HG03103 (cell line): ENCODE results near the gene ENDOU.

Experiments
- ATAC-seq: cut with Tn5 transposase; IDR thresholded peaks from one replicate; pipeline ENCODE4 v1.9.1; 2021; ENCODE audit warnings: low read depth; ENCODE audit not compliant: unreplicated experiment

ENDOU gene

DNA sequence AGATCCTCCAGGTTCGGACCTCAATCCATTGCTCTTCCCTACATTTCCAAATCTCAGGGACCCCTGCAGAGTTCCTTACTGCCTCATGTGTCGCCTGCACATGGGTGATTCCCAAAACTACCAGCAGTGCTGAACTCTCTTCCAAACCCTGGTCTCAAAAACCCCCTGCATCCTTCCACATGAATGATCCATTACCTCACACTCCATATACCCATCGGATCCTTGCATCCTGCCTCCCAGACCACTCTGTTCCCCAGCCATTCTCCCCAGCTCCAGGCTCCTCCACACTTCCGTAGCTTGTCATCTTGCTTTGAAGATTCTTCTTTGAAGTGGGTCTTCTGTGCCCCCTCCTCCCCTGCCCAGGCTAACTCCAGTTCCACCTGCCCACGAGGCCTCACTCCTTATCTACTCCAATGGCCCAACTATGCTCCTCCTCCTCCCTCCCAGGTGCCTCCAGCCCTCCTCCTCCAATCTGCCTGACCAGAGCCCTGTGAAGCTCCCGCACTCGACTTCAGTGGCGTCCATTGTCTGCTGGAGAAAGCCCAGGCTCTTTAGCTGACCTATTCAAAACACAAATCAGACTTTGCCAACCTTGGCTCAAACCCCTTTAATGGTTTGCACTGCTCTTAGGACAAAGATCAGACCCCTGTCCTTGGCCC lies 19.6 kb upstream of the ENDOU start:
- no peak for ATAC-seq

DNA sequence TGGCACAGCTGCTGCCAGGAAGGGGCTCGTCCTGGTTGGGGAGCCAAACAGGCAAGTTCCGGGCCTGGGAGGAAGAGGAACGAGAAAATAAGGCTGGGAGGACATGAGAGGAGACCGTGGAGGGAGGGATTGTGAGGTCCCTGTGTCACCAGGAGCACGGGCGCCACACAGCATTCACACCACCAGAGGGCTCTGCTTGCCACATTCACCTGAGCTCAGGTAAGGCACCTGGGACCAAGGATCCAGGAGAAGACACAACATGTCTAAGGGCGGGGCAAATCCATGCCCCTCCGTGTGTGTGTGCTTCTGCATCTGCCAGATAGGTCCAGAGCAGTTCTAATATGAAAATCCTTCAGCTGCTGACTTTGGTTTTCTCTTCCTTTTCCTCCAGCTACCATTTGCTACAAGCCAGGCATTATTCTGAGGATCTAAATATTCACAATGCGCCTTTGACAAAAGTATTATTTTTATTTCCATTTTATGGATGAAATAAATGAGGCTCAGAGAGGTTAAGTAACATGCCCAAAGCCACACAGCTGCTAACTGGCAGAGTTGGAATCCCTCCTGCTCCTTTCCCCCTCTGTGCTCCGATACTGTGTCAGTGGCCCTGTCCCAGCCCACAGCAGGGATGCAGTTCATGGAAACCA lies 18.8 kb upstream of the ENDOU start:
- no peak for ATAC-seq

GRCh38 chr12:47743311-47743860 lies 18.1 kb upstream of the ENDOU start:
- no peak for ATAC-seq

DNA sequence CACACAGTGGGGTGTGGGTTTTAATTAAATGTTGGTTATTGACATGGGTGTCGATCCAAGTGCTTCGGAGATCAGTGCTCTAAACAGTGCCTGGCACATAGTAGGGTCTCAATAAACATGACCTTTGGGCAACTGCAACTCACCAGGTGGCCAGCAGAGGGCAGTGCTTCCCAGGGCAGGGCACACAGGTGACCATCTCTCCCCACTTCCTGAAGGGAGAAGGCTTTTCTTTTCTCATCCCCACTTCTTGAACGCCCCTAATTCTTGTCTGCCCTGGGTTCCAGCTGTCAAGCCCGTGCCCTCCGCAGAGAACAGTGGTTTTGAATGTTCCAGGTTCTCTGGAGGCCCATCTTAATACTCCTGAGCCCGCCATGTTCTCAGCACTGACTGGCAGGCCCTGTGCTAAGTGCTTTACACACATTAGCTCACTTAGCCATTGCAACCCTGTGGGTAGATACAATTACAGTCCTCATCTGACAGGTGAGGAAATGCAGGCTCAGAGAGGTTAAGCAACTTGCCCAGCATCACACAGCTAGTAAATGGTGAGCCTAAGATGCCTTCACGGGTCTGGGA lies 17.0 kb upstream of the ENDOU start:
- ATAC-seq: no peak

- ATAC-seq: no peak
Observed at GRCh38 chr12:47741340-47741703, 16.0 kb upstream of the ENDOU start.

- peak; percentile 28 for ATAC-seq
Observed at GRCh38 chr12:47740606-47741339, 15.5 kb upstream of the ENDOU start.

GRCh38 chr12:47739979-47740378 lies 14.7 kb upstream of the ENDOU start:
- peak; percentile 68 for ATAC-seq

- no peak for ATAC-seq
Observed at GRCh38 chr12:47739297-47739696, 14.0 kb upstream of the ENDOU start.

GRCh38 chr12:47737936-47738594 lies 12.8 kb upstream of the ENDOU start:
- no peak for ATAC-seq

GRCh38 chr12:47736877-47737676 lies 11.8 kb upstream of the ENDOU start:
- ATAC-seq: no peak

DNA sequence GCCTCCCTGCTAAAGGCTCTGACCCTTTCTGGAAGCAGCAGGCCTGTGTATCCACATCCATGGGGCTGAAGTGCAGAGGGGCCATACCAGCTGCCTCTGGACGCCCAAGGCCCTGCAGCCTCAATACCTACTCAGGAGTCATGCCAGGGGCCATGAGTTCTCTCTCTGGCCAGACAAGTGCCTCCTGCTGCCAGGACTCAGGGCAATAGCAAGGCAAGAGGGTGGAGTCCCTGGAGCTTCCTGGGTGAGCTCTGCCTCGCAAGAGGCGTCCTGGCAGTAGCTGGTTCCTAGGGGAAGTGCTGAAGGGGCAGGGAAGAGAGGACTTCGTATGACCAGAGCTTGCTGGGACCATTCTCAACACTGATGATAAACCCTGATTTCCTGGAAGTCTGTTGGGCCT lies 10.9 kb upstream of the ENDOU start:
- ATAC-seq: no peak

DNA sequence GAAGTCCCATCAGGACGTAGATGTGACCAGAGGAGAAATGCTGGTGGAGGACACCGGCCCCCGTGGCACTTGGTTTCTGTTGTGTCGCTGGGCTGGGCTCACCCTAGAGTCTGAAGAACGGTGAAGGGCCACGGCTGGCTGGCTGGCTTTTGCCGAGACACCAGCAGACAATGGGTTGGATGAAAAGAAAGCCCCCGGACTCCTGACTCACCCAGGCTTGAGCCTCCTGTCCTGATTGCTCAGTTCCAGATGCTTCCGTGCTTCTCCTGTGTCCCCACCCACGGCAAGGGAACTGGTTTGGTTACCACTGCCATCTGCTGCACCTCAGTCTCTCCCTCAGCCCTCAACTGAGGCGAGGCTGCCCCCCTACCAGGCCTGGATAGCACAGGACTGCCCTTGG lies 10.4 kb upstream of the ENDOU start:
- no peak for ATAC-seq

- no peak for ATAC-seq
Observed at GRCh38 chr12:47734725-47735480, 9.6 kb upstream of the ENDOU start.

- no peak for ATAC-seq
Observed at GRCh38 chr12:47733142-47733541, 7.9 kb upstream of the ENDOU start.

- no peak for ATAC-seq
Observed at GRCh38 chr12:47732504-47732903, 7.2 kb upstream of the ENDOU start.

DNA sequence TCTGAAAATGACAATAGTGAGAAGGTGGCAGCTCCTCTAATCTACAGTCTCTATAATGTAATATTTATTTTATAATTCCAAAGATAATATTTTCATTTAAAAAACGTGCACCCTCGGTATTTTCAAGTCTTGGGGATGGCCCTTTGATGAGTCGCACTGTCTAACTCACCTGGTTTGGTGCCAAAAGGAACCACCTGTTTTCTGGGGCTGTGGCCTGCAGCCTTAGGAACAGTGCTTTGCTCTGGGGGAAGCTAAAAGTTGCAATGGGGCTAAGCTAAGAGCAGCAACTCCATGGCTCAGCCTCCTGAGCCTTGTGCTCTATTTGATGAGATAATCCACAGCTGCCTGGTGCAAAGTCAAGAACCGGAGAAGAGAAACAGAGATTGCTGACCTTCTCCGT lies 6.4 kb upstream of the ENDOU start:
- no peak for ATAC-seq

DNA sequence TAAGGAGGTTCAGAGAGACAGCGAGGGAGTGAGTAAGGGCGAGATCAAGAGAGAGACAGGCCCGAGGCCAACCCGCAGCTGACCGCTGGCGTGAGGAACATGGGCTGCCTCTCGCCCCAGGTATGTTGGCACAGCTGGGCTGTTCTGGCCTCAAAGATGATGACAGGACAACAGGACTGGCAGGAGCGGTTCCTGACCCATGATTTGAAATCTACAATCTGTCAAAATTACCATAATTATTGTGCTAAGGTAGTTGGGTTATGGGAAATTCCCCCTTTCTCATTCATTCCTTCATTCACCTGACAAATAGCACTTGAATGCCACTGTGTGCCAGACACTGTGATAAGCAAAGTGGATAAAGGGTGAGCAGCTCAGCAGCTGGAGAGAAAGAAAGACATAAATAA lies 5.1 kb upstream of the ENDOU start:
- no peak for ATAC-seq

DNA sequence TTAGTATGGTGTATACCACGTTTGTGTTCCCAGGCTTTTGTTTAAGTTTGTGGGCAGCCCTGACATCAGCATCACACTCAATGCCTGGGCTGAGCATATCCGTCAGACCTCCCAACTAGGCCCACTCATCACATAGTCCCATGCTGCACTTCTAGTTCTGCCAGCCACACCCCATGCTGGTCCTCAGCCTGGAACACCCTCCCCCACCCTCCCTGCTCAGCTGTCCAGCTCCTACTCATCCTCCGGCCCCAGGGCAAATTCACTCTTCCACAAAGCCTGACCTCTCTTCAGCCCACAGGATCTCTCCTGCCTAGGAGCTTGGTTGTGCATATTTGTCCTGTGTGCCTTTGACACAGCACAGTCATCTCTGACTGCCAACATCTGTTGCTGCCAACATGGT lies 3.9 kb upstream of the ENDOU start:
- no peak for ATAC-seq

GRCh38 chr12:47725893-47726292 lies 603 bp upstream of the ENDOU start:
- peak; percentile 55 for ATAC-seq
